OCI-LY7 (cell line): Measurements from ENCODE around the gene ASMTL.

Experiments used
- CTCF ChIP-seq: fragments of 200-600 bp; sonication (generic); conservative IDR thresholded peaks from 2 replicates; pipeline ENCODE4 v1.5.1; 2014; ENCODE audit warnings: mild to moderate bottlenecking, antibody characterized with exemption, low read length, moderate library complexity, mixed read lengths
- EZH2phosphoT487 ChIP-seq: fragments of 200-600 bp; sonication (generic); IDR thresholded peaks from 2 replicates; pipeline ENCODE4 v1.6.1; 2018; ENCODE audit warnings: low read depth, borderline replicate concordance, mild to moderate bottlenecking, mixed run types, antibody characterized with exemption, low read length, moderate library complexity, mixed read lengths

- TF ChIP-seq CTCF (no peak), EZH2phosphoT487 (no peak)
These were observed 25.0 kb downstream of the ASMTL start for GRCh38 chrX:1427756-1428155.
